IPS-20b (cell line): ENCODE data around the gene BCL2.

Source experiments
- H3K27ac ChIP-seq: one replicate; pipeline ENCODE4 v1.5.1; 2013; ENCODE audit warnings: low read length
- H3K27me3 ChIP-seq: 2 replicates; pipeline ENCODE4 v1.6.1; 2013; ENCODE audit warnings: mild to moderate bottlenecking, low read length, inconsistent platforms; ENCODE audit not compliant: insufficient read depth
- H3K36me3 ChIP-seq: 2 replicates; pipeline ENCODE4 v1.6.1; 2013; ENCODE audit warnings: low read depth, mild to moderate bottlenecking, inconsistent platforms, low read length, moderate library complexity; ENCODE audit not compliant: insufficient read depth
- H3K4me1 ChIP-seq: 2 replicates; pipeline ENCODE4 v1.6.1; 2013; ENCODE audit warnings: mild to moderate bottlenecking, control low read depth, inconsistent platforms, low read length, moderate library complexity; ENCODE audit not compliant: insufficient read depth
- H3K4me3 ChIP-seq: 2 replicates; pipeline ENCODE4 v1.5.1; 2013; ENCODE audit warnings: mild to moderate bottlenecking, low read length, inconsistent platforms
- H3K9ac ChIP-seq: 2 replicates; pipeline ENCODE4 v1.6.1; 2013; ENCODE audit warnings: low read depth, mild to moderate bottlenecking, inconsistent platforms, low read length, moderate library complexity
- H3K9me3 ChIP-seq: 2 replicates; pipeline ENCODE4 v1.6.1; 2013; ENCODE audit warnings: mild to moderate bottlenecking, low read depth, low read length, inconsistent platforms; ENCODE audit not compliant: insufficient read depth

Gene BCL2

GRCh38 chr18:63185984-63186383 lies 133.6 kb downstream of the BCL2 start:
- Histone ChIP-seq H3K4me1 (no peaks in the 10 kb centered on the region), H3K4me3 (no peak overlapping the region), H3K9ac (no peak overlapping the region), H3K27me3 (no peaks in the 10 kb centered on the region), H3K27ac (no peak overlapping the region), H3K9me3 (no peaks in the 10 kb centered on the region), H3K36me3 (no peaks in the 10 kb centered on the region)

GRCh38 chr18:63183952-63184770 lies 135.4 kb downstream of the BCL2 start:
- Histone ChIP-seq H3K9ac (no peak overlapping the region), H3K27me3 (no peaks in the 10 kb centered on the region), H3K4me3 (no peak overlapping the region), H3K27ac (no peak overlapping the region), H3K36me3 (no peaks in the 10 kb centered on the region), H3K9me3 (no peaks in the 10 kb centered on the region), H3K4me1 (no peaks in the 10 kb centered on the region)

GRCh38 chr18:63183378-63183777 lies 136.2 kb downstream of the BCL2 start:
- H3K27me3 ChIP-seq = no peaks in the 10 kb centered on the region
- no peak overlapping the region for H3K9ac ChIP-seq
- H3K9me3 ChIP-seq = no peaks in the 10 kb centered on the region
- H3K4me1 ChIP-seq = peaks cover 2% of the 10 kb centered on the region; the same call in 1 of the 2 replicates
- no peaks in the 10 kb centered on the region for H3K36me3 ChIP-seq
- no peak overlapping the region for H3K27ac ChIP-seq
- H3K4me3 ChIP-seq = no peak overlapping the region

DNA sequence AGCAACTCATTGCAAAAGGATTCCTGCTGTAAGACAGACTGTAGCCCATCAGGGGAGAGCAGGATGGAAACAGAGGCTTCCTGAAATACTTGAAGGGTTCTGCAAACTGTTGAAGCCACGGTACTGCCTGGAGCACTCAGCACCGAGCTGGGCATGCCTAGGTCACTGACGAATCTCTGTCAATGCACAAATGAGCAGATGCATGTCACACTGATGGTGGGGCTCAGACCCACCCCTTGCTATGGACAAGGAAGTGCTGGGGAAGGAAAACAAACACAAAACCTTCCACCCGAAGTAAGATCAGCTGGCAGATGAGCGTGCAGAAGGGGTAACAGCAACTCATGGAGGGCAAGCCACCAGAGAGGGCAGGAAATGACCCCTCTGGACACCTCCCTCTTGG lies 136.7 kb downstream of the BCL2 start:
- Histone ChIP-seq H3K9me3 (no peaks in the 10 kb centered on the region), H3K4me3 (no peak overlapping the region), H3K36me3 (no peaks in the 10 kb centered on the region), H3K27me3 (no peaks in the 10 kb centered on the region), H3K9ac (no peak overlapping the region), H3K4me1 (peaks cover 3% of the 10 kb centered on the region; the same call in 1 of the 2 replicates), H3K27ac (no peak overlapping the region)

- H3K4me3 ChIP-seq = no peak overlapping the region
- H3K9ac ChIP-seq = no peak overlapping the region
- peaks cover 3% of the 10 kb centered on the region; the same call in 1 of the 2 replicates for H3K4me1 ChIP-seq
- H3K27me3 ChIP-seq = no peaks in the 10 kb centered on the region
- no peaks in the 10 kb centered on the region for H3K9me3 ChIP-seq
- no peak overlapping the region for H3K27ac ChIP-seq
- H3K36me3 ChIP-seq = no peaks in the 10 kb centered on the region
These were observed 137.2 kb downstream of the BCL2 start for GRCh38 chr18:63182310-63182772.

DNA sequence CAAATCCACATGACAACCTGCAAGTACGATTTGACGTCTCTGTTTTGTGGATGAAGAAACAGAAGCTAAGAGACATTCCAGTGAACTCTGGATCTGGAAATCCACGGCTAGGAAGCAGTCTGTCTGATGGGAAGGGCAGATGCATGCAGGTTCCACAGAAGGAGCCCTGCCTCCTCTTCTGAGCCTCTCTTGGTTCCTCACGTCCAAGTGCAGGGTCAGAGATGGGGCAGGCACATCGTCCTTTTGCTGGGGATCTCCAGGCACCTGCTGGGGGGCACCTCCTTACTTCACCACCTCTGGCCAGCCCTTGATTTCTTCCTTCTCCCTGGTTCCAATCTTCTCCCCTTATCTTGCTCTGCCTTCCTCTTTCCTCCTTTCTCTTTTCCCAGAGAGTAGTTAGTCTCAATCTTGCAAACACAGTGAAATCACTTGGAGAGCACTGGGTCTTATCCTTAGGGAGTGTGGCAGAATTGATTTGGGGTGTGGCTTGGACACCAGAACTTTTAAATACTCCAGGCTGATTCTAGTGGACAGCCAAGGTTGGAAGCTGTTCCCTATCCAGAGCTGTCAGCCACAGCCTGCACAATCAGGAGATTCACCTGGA lies 137.8 kb downstream of the BCL2 start:
- Histone ChIP-seq H3K4me3 (no peak overlapping the region), H3K36me3 (no peaks in the 10 kb centered on the region), H3K27me3 (no peaks in the 10 kb centered on the region), H3K9ac (no peak overlapping the region), H3K4me1 (peaks cover 3% of the 10 kb centered on the region; the same call in 1 of the 2 replicates), H3K27ac (no peak overlapping the region), H3K9me3 (no peaks in the 10 kb centered on the region)

- no peak overlapping the region for H3K4me3 ChIP-seq
- H3K27ac ChIP-seq = no peak overlapping the region
- no peaks in the 10 kb centered on the region for H3K36me3 ChIP-seq
- peaks cover 3% of the 10 kb centered on the region; the same call in 1 of the 2 replicates for H3K4me1 ChIP-seq
- H3K27me3 ChIP-seq = no peaks in the 10 kb centered on the region
- no peak overlapping the region for H3K9ac ChIP-seq
- no peaks in the 10 kb centered on the region for H3K9me3 ChIP-seq
These were observed 138.6 kb downstream of the BCL2 start for GRCh38 chr18:63180971-63181376.

- no peak overlapping the region for H3K27ac ChIP-seq
- peaks cover 3% of the 10 kb centered on the region; the same call in 1 of the 2 replicates for H3K4me1 ChIP-seq
- no peaks in the 10 kb centered on the region for H3K36me3 ChIP-seq
- no peaks in the 10 kb centered on the region for H3K27me3 ChIP-seq
- H3K9ac ChIP-seq = no peak overlapping the region
- no peak overlapping the region for H3K4me3 ChIP-seq
- no peaks in the 10 kb centered on the region for H3K9me3 ChIP-seq
These were observed 139.2 kb downstream of the BCL2 start for GRCh38 chr18:63180321-63180720.

DNA sequence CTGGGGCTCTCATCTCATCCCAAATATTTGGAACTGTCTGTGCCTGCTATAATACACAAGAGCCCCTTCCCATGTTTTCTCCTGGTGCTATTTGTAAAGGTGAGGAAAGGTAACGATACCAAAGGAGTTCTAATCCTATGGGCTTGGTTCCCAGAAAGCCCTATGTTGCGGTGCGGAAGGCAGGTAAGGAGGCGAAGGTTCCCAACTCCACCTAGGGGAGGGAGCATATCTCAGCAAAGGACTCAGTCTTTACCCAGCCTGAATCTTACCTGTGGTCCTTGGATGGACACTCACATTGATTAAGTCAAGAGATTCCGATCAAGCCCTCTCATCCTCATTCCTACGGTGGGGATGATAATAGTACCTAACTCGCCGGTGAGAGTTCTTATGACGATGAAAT lies 140.1 kb downstream of the BCL2 start:
- no peak overlapping the region for H3K9ac ChIP-seq
- peaks cover 3% of the 10 kb centered on the region; the same call in 1 of the 2 replicates for H3K4me1 ChIP-seq
- no peaks in the 10 kb centered on the region for H3K36me3 ChIP-seq
- H3K9me3 ChIP-seq = no peaks in the 10 kb centered on the region
- no peaks in the 10 kb centered on the region for H3K27me3 ChIP-seq
- no peak overlapping the region for H3K4me3 ChIP-seq
- no peak overlapping the region for H3K27ac ChIP-seq

DNA sequence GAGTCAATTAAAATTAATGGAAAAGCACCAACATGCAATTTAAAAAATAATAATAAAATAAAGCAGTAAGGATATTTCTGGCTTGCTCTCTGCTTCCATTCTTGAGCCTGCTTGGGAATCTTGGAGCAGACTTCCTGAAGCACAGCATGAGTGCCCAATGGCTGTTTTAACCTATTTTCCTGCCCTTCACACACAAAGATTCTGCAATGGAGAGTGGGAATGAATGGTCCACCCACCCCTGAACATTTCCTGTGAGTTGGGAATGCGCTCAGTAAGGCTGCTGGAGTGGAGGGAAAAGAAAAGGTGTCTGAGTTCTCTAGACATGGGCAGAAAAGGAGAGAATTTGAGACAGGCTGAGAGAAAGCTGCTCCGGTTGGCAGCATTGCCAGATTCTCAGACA lies 140.6 kb downstream of the BCL2 start:
- Histone ChIP-seq H3K27me3 (no peaks in the 10 kb centered on the region), H3K9ac (peak overlapping the region; percentile 24; the same call in 1 of the 2 replicates), H3K27ac (no peak overlapping the region), H3K9me3 (no peaks in the 10 kb centered on the region), H3K4me3 (no peak overlapping the region), H3K36me3 (no peaks in the 10 kb centered on the region), H3K4me1 (peaks cover 3% of the 10 kb centered on the region; the same call in 1 of the 2 replicates)

DNA sequence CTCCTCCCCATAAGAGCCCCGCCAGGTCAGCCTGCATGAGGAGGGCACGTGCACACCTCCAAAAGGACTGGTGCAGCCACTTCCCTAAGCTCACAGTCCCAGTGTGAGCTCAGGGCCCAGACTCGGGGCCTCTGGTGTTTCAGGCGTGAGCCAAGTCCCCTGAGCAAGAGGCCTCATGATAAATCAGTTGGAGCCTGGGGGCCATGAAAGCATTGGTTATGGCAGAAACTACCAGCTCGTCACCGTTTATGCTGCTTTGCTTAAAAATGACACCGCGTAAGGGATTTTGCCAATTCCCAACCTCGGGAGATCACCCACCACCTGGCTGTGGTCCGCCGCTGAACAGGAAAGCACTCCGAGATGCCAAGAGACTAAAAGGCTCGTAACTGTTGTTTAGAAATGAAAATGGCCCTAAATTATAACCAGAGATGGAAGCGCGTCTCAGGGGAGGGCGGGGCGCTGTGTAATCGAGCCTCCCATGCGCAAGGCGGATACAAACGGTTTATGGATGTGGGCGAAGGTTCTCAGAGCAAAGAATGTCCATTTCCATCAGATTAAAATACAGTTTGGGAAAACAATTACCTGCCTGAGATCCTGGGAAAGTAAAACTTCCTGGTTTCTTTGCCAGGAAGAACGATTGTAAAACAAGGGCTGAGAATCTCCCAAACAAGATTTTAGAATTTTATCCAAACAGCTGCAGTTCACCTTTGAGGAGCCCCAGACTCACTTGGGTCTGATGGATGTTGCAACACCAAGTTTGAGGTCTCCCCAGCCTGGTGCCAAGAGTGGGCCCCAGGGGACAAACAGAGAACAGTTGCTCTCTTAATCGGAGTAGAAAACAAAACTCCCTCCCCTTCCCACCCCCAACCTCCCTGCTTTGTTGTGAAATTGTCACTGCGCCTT lies 141.4 kb downstream of the BCL2 start:
- Histone ChIP-seq H3K36me3 (no peaks in the 10 kb centered on the region), H3K27me3 (no peaks in the 10 kb centered on the region), H3K4me1 (peaks cover 3% of the 10 kb centered on the region; the same call in 1 of the 2 replicates), H3K9me3 (no peaks in the 10 kb centered on the region), H3K9ac (peak overlapping the region; percentile 30), H3K4me3 (no peak overlapping the region), H3K27ac (no peak overlapping the region)
